ENCODE data around the gene CD2AP.

The CD2AP gene

GRCh38 chr6:47650553-47651432, 173.2 kb downstream of the CD2AP start (continued):
- TF ChIP-seq TSHZ2 (CRISPR knock-in tag; IDR thresholded peaks at IDR 0.05) (no peak), ESRRG (CRISPR knock-in tag; IDR thresholded peaks at IDR 0.05) (no peak)

- TF ChIP-seq TCF4 (CRISPR knock-in tag; IDR thresholded peaks at IDR 0.05; ENCODE audit: borderline replicate concordance) = no peak
- no peak for TF ChIP-seq ZNF8 (CRISPR knock-in tag; IDR thresholded peaks at IDR 0.05)
- ATAC-seq = peak; percentile 34; the same call in 2 of the 3 replicates
These were observed 173.9 kb downstream of the CD2AP start for GRCh38 chr6:47651505-47651944.

GRCh38 chr6:47653706-47654105, 176.1 kb downstream of the CD2AP start:
- ATAC-seq = no peak
- TF ChIP-seq ISL1 (CRISPR knock-in tag; IDR thresholded peaks at IDR 0.05) = no peak
- no peak for TF ChIP-seq ZFP30 (CRISPR knock-in tag; IDR thresholded peaks at IDR 0.05)
- TF ChIP-seq TOX (CRISPR knock-in tag; IDR thresholded peaks at IDR 0.05; ENCODE audit: borderline replicate concordance) = no peak

GRCh38 chr6:47654255-47654654, 176.7 kb downstream of the CD2AP start:
- ATAC-seq = no peak
- TF ChIP-seq ZC3H10 (CRISPR knock-in tag; IDR thresholded peaks at IDR 0.05) (no peak), ARNTL (CRISPR knock-in tag; IDR thresholded peaks at IDR 0.05; ENCODE audit: borderline replicate concordance, low read depth) (no peak), TCF4 (CRISPR knock-in tag; IDR thresholded peaks at IDR 0.05; ENCODE audit: borderline replicate concordance) (no peak), ZNF565 (CRISPR knock-in tag; conservative IDR thresholded peaks at IDR 0.05; ENCODE audit: low read depth) (no peak), CREB5 (CRISPR knock-in tag; IDR thresholded peaks at IDR 0.05; ENCODE audit: low read depth) (no peak), ZFP3 (CRISPR knock-in tag; IDR thresholded peaks at IDR 0.05) (no peak), SNAI2 (CRISPR knock-in tag; IDR thresholded peaks at IDR 0.05) (no peak), ISL1 (CRISPR knock-in tag; IDR thresholded peaks at IDR 0.05) (no peak), ESRRG (CRISPR knock-in tag; IDR thresholded peaks at IDR 0.05) (no peak), TSHZ2 (CRISPR knock-in tag; IDR thresholded peaks at IDR 0.05) (no peak), CSRNP3 (CRISPR knock-in tag; IDR thresholded peaks at IDR 0.05) (no peak), ZNF70 (CRISPR knock-in tag; IDR thresholded peaks at IDR 0.05) (no peak), POU6F1 (CRISPR knock-in tag; IDR thresholded peaks at IDR 0.05; ENCODE audit: borderline replicate concordance, low read depth) (no peak), PPARA (CRISPR knock-in tag; IDR thresholded peaks at IDR 0.05; ENCODE audit: borderline replicate concordance) (no peak), ZNF8 (CRISPR knock-in tag; IDR thresholded peaks at IDR 0.05) (no peak), OSR1 (CRISPR knock-in tag; IDR thresholded peaks at IDR 0.05) (no peak), PATZ1 (CRISPR knock-in tag; IDR thresholded peaks at IDR 0.05; ENCODE audit: borderline replicate concordance) (no peak)

All from SK-N-SH treated with all-trans-retinoic acid at 6 μM for 48 hours (cell line).